Measurements from ENCODE around the gene TNNT3. TPM values are rescaled to one million over a fixed set of nuclear protein-coding genes. Genes with fewer than 3 reads are reported as not detected.

Gene TNNT3
- total and polyA plus RNA-seq, 9 donors = 2,869 to 9,783 (median 6,353) TPM

DNA sequence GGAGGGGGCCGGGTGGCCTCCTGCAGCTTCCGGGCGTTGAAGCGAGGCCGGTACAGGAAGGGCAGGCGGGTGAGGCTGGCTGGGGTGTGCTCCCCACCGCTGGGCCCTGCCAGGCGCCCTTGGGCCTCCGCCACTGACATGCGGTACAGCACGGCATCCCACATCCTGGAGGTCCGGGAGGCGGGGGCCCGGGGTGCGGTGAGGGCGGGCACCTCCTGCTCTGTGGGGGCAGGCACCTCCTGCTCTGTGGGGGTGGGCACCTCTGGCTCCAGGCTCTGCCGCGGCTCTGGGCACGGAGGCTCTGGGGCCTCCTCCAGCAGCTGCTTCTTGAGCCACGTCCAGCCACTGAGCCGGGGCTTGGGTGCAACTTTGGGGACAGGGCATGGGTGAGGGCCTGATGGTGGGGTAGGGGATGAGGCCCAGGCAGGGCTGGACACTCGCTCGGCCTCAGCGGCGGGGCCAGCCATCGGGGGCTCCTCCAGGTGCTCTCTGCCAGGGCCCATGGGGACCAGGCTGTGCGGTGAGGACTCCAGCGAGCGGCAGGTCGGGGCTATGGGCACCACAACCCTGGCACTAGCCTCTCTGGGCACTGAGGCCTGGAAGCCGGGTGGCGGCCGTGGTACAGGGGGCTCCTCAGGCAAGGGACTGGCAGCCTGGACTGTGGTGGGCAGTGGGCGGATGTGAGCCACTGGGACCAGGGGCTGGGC is 30.1 kb upstream of the TNNT3 start:
- Histone ChIP-seq H3K4me1 (ENCODE audit: control insufficient read depth, insufficient read depth, low read length) (peaks cover 39% of the 10 kb centered on the region), H3K9me3 (replicated peaks; ENCODE audit: control insufficient read depth, low read depth, low read length) (no peaks in the 10 kb centered on the region), H3K27ac (ENCODE audit: low read length) (no peak overlapping the region), H3K4me3 (ENCODE audit: low read length) (no peak overlapping the region), H3K27me3 (ENCODE audit: control insufficient read depth, insufficient read depth, low read length) (no peaks in the 10 kb centered on the region), H3K36me3 (ENCODE audit: control insufficient read depth, insufficient read depth, low read length) (peaks cover 49% of the 10 kb centered on the region)
- DNase-seq = no peak
- WGBS (ENCODE audit: insufficient coverage) = 77% methylated on average over 28 of the region's 34 CpGs

GRCh38 chr11:1889941-1890855 is 29.3 kb upstream of the TNNT3 start:
- no peaks in the 10 kb centered on the region for H3K27me3 ChIP-seq (ENCODE audit: control insufficient read depth, insufficient read depth, low read length)
- no peaks in the 10 kb centered on the region for H3K9me3 ChIP-seq (replicated peaks; ENCODE audit: control insufficient read depth, low read depth, low read length)
- no peak for DNase-seq
- H3K4me1 ChIP-seq (ENCODE audit: control insufficient read depth, insufficient read depth, low read length) = peaks cover 39% of the 10 kb centered on the region
- peak overlapping the region; percentile 42 for H3K27ac ChIP-seq (ENCODE audit: low read length)
- H3K4me3 ChIP-seq (ENCODE audit: low read length) = no peak overlapping the region
- H3K36me3 ChIP-seq (ENCODE audit: control insufficient read depth, insufficient read depth, low read length) = peaks cover 41% of the 10 kb centered on the region
- WGBS (ENCODE audit: insufficient coverage) = 92% methylated on average over 22 of the region's 33 CpGs

- peak overlapping the region; percentile 42 for H3K27ac ChIP-seq (ENCODE audit: low read length)
- DNase-seq = no peak
- H3K36me3 ChIP-seq (ENCODE audit: control insufficient read depth, insufficient read depth, low read length) = peaks cover 32% of the 10 kb centered on the region
- H3K4me1 ChIP-seq (ENCODE audit: control insufficient read depth, insufficient read depth, low read length) = peaks cover 39% of the 10 kb centered on the region
- no peaks in the 10 kb centered on the region for H3K27me3 ChIP-seq (ENCODE audit: control insufficient read depth, insufficient read depth, low read length)
- no peak overlapping the region for H3K4me3 ChIP-seq (ENCODE audit: low read length)
- no peaks in the 10 kb centered on the region for H3K9me3 ChIP-seq (replicated peaks; ENCODE audit: control insufficient read depth, low read depth, low read length)
- WGBS (ENCODE audit: insufficient coverage) = 62% methylated on average over 28 of the region's 34 CpGs
Measured at GRCh38 chr11:1890856-1891830, 28.4 kb upstream of the TNNT3 start.

GRCh38 chr11:1891831-1892115 is 27.7 kb upstream of the TNNT3 start, which contains the start of gene PRR33:
TSS of gene PRR33 (minus strand) at chr11:1891895. CDS start at chr11:1890584, 1,311 bp downstream.
- no peak for DNase-seq
- WGBS (ENCODE audit: insufficient coverage) = 74% methylated on average over 3 of the region's 7 CpGs
- Histone ChIP-seq H3K27ac (ENCODE audit: low read length) (peak within 1 kb of the TSS; percentile 42), H3K27me3 (ENCODE audit: control insufficient read depth, insufficient read depth, low read length) (no peaks in the 10 kb centered on the region), H3K36me3 (ENCODE audit: control insufficient read depth, insufficient read depth, low read length) (peaks cover 26% of the 10 kb centered on the region), H3K4me1 (ENCODE audit: control insufficient read depth, insufficient read depth, low read length) (peaks cover 39% of the 10 kb centered on the region), H3K4me3 (ENCODE audit: low read length) (no peak within 1 kb of the TSS), H3K9me3 (replicated peaks; ENCODE audit: control insufficient read depth, low read depth, low read length) (no peaks in the 10 kb centered on the region)

- DNase-seq = no peak
- no peaks in the 10 kb centered on the region for H3K9me3 ChIP-seq (replicated peaks; ENCODE audit: control insufficient read depth, low read depth, low read length)
- H3K36me3 ChIP-seq (ENCODE audit: control insufficient read depth, insufficient read depth, low read length) = peaks cover 25% of the 10 kb centered on the region
- no peak overlapping the region for H3K4me3 ChIP-seq (ENCODE audit: low read length)
- peaks cover 39% of the 10 kb centered on the region for H3K4me1 ChIP-seq (ENCODE audit: control insufficient read depth, insufficient read depth, low read length)
- 100% methylated on average over 1 of the region's 7 CpGs for WGBS (ENCODE audit: insufficient coverage)
- H3K27me3 ChIP-seq (ENCODE audit: control insufficient read depth, insufficient read depth, low read length) = no peaks in the 10 kb centered on the region
- H3K27ac ChIP-seq (ENCODE audit: low read length) = no peak overlapping the region
Measured at GRCh38 chr11:1892116-1892515, 27.4 kb upstream of the TNNT3 start.

DNA sequence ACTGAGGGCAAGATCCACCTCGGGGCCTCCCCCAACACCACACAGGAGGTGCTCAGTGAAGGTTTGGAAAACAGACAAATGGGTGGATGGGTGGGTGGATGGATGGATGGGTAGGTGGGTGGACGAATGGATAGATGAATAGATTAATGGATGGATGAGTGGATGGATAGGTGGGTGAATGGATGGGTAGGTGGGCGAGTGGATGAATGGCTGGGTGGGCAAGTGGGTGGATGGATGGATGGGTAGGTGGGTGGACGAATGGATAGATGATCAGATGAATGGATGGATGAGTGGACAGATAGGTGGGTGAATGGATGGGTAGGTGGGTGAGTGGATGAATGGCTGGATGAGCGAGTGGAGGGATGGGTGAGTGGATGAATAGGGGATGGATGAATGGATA is 26.9 kb upstream of the TNNT3 start:
- no peak for DNase-seq
- peaks cover 39% of the 10 kb centered on the region for H3K4me1 ChIP-seq (ENCODE audit: control insufficient read depth, insufficient read depth, low read length)
- peaks cover 21% of the 10 kb centered on the region for H3K36me3 ChIP-seq (ENCODE audit: control insufficient read depth, insufficient read depth, low read length)
- H3K4me3 ChIP-seq (ENCODE audit: low read length) = no peak overlapping the region
- 91% methylated on average over 4 of the region's 5 CpGs for WGBS (ENCODE audit: insufficient coverage)
- no peaks in the 10 kb centered on the region for H3K9me3 ChIP-seq (replicated peaks; ENCODE audit: control insufficient read depth, low read depth, low read length)
- no peak overlapping the region for H3K27ac ChIP-seq (ENCODE audit: low read length)
- H3K27me3 ChIP-seq (ENCODE audit: control insufficient read depth, insufficient read depth, low read length) = no peaks in the 10 kb centered on the region

- DNase-seq = no peak
- 85% methylated on average over 4 of the region's 5 CpGs for WGBS (ENCODE audit: insufficient coverage)
Measured at GRCh38 chr11:1893581-1894359, 25.7 kb upstream of the TNNT3 start.

DNA sequence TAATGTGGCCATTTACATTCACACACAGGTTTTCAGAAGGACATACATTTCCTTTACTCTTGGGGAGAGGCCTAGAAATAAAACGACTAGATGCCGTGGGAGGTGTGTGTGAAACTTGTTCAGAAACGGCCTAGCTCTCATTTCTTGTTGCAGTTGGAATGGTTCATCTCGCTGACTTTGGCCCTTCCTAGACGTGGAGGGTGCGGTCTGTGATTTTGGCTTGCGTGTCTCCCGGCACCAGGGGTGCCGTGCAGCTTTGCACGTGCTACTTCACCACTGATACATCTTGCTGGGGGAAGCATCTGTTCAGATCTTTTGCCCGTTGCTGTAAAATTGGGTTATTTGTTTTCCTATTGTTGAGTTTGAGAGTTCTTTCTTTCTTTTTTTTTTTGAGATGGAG is 24.7 kb upstream of the TNNT3 start:
- Histone ChIP-seq H3K4me1 (ENCODE audit: control insufficient read depth, insufficient read depth, low read length) (peaks cover 21% of the 10 kb centered on the region), H3K36me3 (ENCODE audit: control insufficient read depth, insufficient read depth, low read length) (peaks cover 2% of the 10 kb centered on the region), H3K27me3 (ENCODE audit: control insufficient read depth, insufficient read depth, low read length) (no peaks in the 10 kb centered on the region), H3K27ac (ENCODE audit: low read length) (no peak overlapping the region), H3K9me3 (replicated peaks; ENCODE audit: control insufficient read depth, low read depth, low read length) (no peaks in the 10 kb centered on the region), H3K4me3 (ENCODE audit: low read length) (no peak overlapping the region)
- 48% methylated on average over 3 of the region's 11 CpGs for WGBS (ENCODE audit: insufficient coverage)
- DNase-seq = no peak

More at GRCh38 chr11:1893581-1894359, 25.7 kb upstream of the TNNT3 start:
- Histone ChIP-seq H3K27me3 (ENCODE audit: control insufficient read depth, insufficient read depth, low read length) (no peaks in the 10 kb centered on the region), H3K27ac (ENCODE audit: low read length) (no peak overlapping the region), H3K4me1 (ENCODE audit: control insufficient read depth, insufficient read depth, low read length) (peaks cover 27% of the 10 kb centered on the region), H3K4me3 (ENCODE audit: low read length) (no peak overlapping the region), H3K9me3 (replicated peaks; ENCODE audit: control insufficient read depth, low read depth, low read length) (no peaks in the 10 kb centered on the region), H3K36me3 (ENCODE audit: control insufficient read depth, insufficient read depth, low read length) (peaks cover 10% of the 10 kb centered on the region)

- no peaks in the 10 kb centered on the region for H3K9me3 ChIP-seq (replicated peaks; ENCODE audit: control insufficient read depth, low read depth, low read length)
- H3K36me3 ChIP-seq (ENCODE audit: control insufficient read depth, insufficient read depth, low read length) = no peaks in the 10 kb centered on the region
- H3K4me3 ChIP-seq (ENCODE audit: low read length) = no peak overlapping the region
- no peak for DNase-seq
- H3K27me3 ChIP-seq (ENCODE audit: control insufficient read depth, insufficient read depth, low read length) = no peaks in the 10 kb centered on the region
- no CpG with 5 or more reads among the region's 10 CpGs for WGBS (ENCODE audit: insufficient coverage)
- no peak overlapping the region for H3K27ac ChIP-seq (ENCODE audit: low read length)
- H3K4me1 ChIP-seq (ENCODE audit: control insufficient read depth, insufficient read depth, low read length) = peaks cover 5% of the 10 kb centered on the region
Measured at GRCh38 chr11:1896468-1896867, 23.0 kb upstream of the TNNT3 start.
